22Rv1 (cell line): ENCODE data around the gene CEP63.

Experiments used
- ZFX ChIP-seq: fragments of 450-650 bp; IDR thresholded peaks from 2 replicates; pipeline ENCODE4 v1.6.1; 2017; ENCODE audit warnings: antibody characterized with exemption, borderline replicate concordance
- TF ChIP-seq, protein P1 (sequence below): fragments of 450-650 bp; IDR thresholded peaks from 2 replicates; pipeline ENCODE4 v1.5.1; 2017; ENCODE audit warnings: mild to moderate bottlenecking

DNA sequence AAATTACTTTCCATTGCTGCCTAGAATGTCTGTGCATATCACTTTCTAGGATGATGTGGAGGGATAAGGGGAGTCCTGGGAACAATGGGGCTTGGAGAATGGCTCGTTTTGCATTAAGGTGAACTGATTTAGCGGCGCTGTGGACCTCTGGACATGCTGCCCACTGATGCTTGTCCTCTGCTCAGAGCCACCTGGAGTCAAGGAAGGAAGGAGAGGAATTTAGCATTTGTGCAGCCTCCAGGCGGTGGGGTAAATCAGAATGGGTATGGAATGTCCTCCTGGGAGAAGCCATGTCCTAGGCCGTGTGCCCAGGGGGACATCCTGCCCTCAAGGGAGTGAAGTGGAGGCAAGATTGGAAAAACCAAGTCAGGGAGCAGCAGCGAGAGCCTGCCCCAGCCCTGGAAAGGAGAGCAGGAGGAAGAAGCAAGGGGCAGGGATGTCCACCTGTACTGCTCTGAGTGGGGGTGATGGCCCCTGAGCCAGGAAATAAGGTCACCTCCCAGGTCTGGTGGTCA is 127.2 kb downstream of the CEP63 start:
- TF ChIP-seq, protein P1, sequence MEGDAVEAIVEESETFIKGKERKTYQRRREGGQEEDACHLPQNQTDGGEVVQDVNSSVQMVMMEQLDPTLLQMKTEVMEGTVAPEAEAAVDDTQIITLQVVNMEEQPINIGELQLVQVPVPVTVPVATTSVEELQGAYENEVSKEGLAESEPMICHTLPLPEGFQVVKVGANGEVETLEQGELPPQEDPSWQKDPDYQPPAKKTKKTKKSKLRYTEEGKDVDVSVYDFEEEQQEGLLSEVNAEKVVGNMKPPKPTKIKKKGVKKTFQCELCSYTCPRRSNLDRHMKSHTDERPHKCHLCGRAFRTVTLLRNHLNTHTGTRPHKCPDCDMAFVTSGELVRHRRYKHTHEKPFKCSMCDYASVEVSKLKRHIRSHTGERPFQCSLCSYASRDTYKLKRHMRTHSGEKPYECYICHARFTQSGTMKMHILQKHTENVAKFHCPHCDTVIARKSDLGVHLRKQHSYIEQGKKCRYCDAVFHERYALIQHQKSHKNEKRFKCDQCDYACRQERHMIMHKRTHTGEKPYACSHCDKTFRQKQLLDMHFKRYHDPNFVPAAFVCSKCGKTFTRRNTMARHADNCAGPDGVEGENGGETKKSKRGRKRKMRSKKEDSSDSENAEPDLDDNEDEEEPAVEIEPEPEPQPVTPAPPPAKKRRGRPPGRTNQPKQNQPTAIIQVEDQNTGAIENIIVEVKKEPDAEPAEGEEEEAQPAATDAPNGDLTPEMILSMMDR, result no peak
- TF ChIP-seq ZFX, result no peak
